ENCODE data around the gene WBP11. TPM values are rescaled to one million over a fixed set of nuclear protein-coding genes. Genes with fewer than 3 reads are reported as not detected.

The WBP11 gene
- total and polyA plus RNA-seq, 2 donors (not counting 3 experiments of a cell fraction or from before 2014, with no cell fraction given), result 11.4 to 77.1 TPM

DNA sequence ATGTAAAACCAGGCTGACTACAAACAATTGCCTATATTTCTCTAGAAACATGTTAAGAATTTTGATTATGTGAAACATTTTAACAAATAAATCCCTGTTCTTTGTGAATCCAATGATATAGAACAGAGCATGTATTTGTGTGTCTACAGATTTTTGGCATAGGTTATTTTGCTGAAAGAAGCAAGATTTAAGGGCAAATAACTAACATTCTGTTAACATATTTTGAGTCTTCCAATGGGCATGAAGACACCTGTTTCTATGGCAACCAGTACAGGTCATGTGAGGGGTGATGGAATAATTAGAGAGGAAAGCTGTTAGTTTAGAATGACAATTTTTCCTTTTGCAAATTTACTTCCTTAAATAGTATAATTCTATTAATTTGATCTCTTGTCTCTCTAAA lies 31.2 kb upstream of the WBP11 start:
- dilution Hi-C loops (cut with MboI; ENCODE audit: extremely low pct_ligation_motif_present, low sequenced_read_pairs), result loop anchor here (10.0 kb wide), 1 partner anchor 120 kb away; no protein-coding TSS in a partner anchor
- CTCF ChIA-PET, result interaction anchor here (1.1 to 3.5 kb wide), 12 partner anchors 8 to 161 kb away, joined by 3 to 15 read pairs (median 5); partner anchors contain the start of genes ART4, C12orf60 and WBP11
- POLR2A ChIA-PET, result no interaction called here

More for the DNA sequence above, 31.2 kb upstream of the WBP11 start:
- intact Hi-C loops (cut with micrococcal nuclease), result no loop called here
- Histone ChIP-seq H3K4me1 (ENCODE audit: control insufficient read depth, extremely low read depth, insufficient read depth, low read length) (peaks cover 47% of the 10 kb centered on the region), H3K27me3 (ENCODE audit: control insufficient read depth in 2 of 2, insufficient read depth in 2 of 2, low read length in 2 of 2) (no peaks in the 10 kb centered on the region), H2AFZ (ENCODE audit: low read depth, low read length) (no peak overlapping the region), H3K27ac (ENCODE audit: insufficient read depth, low read depth, low read length) (peak overlapping the region; percentile 83), H4K20me1 (replicated peaks; ENCODE audit: control insufficient read depth, extremely low read depth, insufficient read depth, low read length) (no peaks in the 10 kb centered on the region), H3K4me2 (ENCODE audit: insufficient read depth, low read length) (peak overlapping the region; percentile 57), H3K9me3 (replicated peaks; ENCODE audit: control insufficient read depth, insufficient read depth, low read length) (no peaks in the 10 kb centered on the region), H3K79me2 (ENCODE audit: control insufficient read depth, insufficient read depth, low read length) (peaks cover 3% of the 10 kb centered on the region), H3K36me3 (ENCODE audit: control insufficient read depth in 2 of 2, extremely low read depth in 1 of 2, insufficient read depth in 2 of 2, low read length in 2 of 2) (no peaks in the 10 kb centered on the region), H3K9me1 (replicated peaks; ENCODE audit: control insufficient read depth, extremely low read depth, insufficient read depth, low read length) (no peaks in the 10 kb centered on the region), H3K9ac (replicated peaks; ENCODE audit: extremely low read depth, insufficient read depth, low read length) (no peak overlapping the region), H3K4me3 (replicated peaks in 1 of 3; ENCODE audit: insufficient read depth in 1 of 3, low read depth in 1 of 3, low read length in 3 of 3) (no peak overlapping the region)
- DNase-seq (ENCODE audit: low read depth, low spot score) (no peak), FAIRE-seq (no peak)
- BruUV-seq (replicated peaks), result no TSS peak
- TF ChIP-seq, protein P1, sequence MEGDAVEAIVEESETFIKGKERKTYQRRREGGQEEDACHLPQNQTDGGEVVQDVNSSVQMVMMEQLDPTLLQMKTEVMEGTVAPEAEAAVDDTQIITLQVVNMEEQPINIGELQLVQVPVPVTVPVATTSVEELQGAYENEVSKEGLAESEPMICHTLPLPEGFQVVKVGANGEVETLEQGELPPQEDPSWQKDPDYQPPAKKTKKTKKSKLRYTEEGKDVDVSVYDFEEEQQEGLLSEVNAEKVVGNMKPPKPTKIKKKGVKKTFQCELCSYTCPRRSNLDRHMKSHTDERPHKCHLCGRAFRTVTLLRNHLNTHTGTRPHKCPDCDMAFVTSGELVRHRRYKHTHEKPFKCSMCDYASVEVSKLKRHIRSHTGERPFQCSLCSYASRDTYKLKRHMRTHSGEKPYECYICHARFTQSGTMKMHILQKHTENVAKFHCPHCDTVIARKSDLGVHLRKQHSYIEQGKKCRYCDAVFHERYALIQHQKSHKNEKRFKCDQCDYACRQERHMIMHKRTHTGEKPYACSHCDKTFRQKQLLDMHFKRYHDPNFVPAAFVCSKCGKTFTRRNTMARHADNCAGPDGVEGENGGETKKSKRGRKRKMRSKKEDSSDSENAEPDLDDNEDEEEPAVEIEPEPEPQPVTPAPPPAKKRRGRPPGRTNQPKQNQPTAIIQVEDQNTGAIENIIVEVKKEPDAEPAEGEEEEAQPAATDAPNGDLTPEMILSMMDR (IDR thresholded peaks at IDR 0.05; ENCODE audit: extremely low read depth in 1 of 2, insufficient read depth in 1 of 2, low read depth in 1 of 2, low read length in 2 of 2), result no peak
- no peak for TF ChIP-seq POLR2AphosphoS5 (IDR thresholded peaks at IDR 0.05; ENCODE audit: insufficient read depth, low read depth, low read length)
- no peak for TF ChIP-seq MAX (IDR thresholded peaks at IDR 0.05; ENCODE audit: insufficient read depth, insufficient read length)
- TF ChIP-seq GATA2 (IDR thresholded peaks at IDR 0.05; ENCODE audit: insufficient read depth, insufficient read length, low read depth, low read length), result no peak
- TF ChIP-seq FOS (IDR thresholded peaks at IDR 0.05; ENCODE audit: borderline replicate concordance, insufficient read depth, low read length), result no peak
- TF ChIP-seq POLR2A (IDR thresholded peaks at IDR 0.05; ENCODE audit: low read depth, low read length), result no peak
- TF ChIP-seq EZH2 (IDR thresholded peaks at IDR 0.05; ENCODE audit: borderline replicate concordance, low read depth, low read length, severe bottlenecking), result no peak
- no peak for TF ChIP-seq MYC (IDR thresholded peaks at IDR 0.05; ENCODE audit: low read depth, low read length)
- no peak for TF ChIP-seq JUN (IDR thresholded peaks at IDR 0.05; ENCODE audit: borderline replicate concordance, insufficient read depth, insufficient read length, low read depth)
